ENCODE data around the gene ANP32E. TPM values are rescaled to one million over a fixed set of nuclear protein-coding genes. Genes with fewer than 3 reads are reported as not detected.

Gene ANP32E
- polyA plus RNA-seq, 3 donors, result 4.6 to 26.6 (median 20.4) TPM

DNA sequence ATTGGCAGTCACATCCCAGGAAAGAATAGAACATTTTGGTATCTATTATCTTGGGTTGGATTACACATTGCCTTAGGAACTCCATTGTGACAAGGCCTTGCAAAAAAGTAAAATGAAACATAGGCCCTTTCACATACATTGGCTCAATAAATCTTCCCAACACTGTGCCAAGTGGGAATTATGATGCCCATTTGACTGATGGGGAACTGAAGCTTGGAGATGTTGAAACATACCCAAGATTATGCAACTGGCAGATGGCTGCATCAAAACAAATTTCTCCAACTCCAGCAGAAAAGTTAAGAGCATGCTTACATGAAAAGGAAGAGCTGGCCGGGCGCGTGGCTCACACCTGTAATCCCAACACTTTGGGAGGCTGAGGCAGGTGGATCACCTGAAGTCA, 59.3 kb downstream of the ANP32E start:
- TF ChIP-seq, protein P1, sequence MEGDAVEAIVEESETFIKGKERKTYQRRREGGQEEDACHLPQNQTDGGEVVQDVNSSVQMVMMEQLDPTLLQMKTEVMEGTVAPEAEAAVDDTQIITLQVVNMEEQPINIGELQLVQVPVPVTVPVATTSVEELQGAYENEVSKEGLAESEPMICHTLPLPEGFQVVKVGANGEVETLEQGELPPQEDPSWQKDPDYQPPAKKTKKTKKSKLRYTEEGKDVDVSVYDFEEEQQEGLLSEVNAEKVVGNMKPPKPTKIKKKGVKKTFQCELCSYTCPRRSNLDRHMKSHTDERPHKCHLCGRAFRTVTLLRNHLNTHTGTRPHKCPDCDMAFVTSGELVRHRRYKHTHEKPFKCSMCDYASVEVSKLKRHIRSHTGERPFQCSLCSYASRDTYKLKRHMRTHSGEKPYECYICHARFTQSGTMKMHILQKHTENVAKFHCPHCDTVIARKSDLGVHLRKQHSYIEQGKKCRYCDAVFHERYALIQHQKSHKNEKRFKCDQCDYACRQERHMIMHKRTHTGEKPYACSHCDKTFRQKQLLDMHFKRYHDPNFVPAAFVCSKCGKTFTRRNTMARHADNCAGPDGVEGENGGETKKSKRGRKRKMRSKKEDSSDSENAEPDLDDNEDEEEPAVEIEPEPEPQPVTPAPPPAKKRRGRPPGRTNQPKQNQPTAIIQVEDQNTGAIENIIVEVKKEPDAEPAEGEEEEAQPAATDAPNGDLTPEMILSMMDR (IDR thresholded peaks at IDR 0.05), result no peak
- intact Hi-C loops (cut with micrococcal nuclease), result no loop called here
- peaks cover 0 to 6% (median 0%) of the 10 kb centered on the region in 3 donors for H3K27me3 Mint-ChIP-seq (ENCODE audit: low read depth in 3 of 3)
- no peaks in the 10 kb centered on the region for H4K20me1 ChIP-seq (ENCODE audit: insufficient read depth, low read length)
- peak overlapping the region; percentile 59 to 71 for H3K4me3 Mint-ChIP-seq
- no peaks in the 10 kb centered on the region for H3K36me3 ChIP-seq (replicated peaks in 1 of 2; ENCODE audit: control insufficient read depth in 1 of 2, insufficient read depth in 2 of 2, low read length in 2 of 2)
- H3K4me1 ChIP-seq (ENCODE audit: control insufficient read depth in 1 of 2, insufficient read depth in 2 of 2, low read length in 2 of 2), result peaks cover 62 to 76% of the 10 kb centered on the region in 2 donors
- peaks cover 0 to 2% (median 0%) of the 10 kb centered on the region in 7 donors for H3K9me3 Mint-ChIP-seq
- peaks cover 2% of the 10 kb centered on the region for H3K79me2 ChIP-seq (ENCODE audit: insufficient read depth, low read length)
- H3K27ac ChIP-seq (ENCODE audit: low read depth in 1 of 2, low read length in 2 of 2), result peak overlapping the region; percentile 55 to 75
- peak overlapping the region; percentile 84 to 98 (median 91) for H3K27ac Mint-ChIP-seq
- 0% methylated on average over 3 of the region's 3 CpGs for WGBS (ENCODE audit: insufficient coverage)
- H3K9me3 ChIP-seq (replicated peaks in 1 of 2; ENCODE audit: control insufficient read depth in 1 of 2, insufficient read depth in 1 of 2, low read length in 2 of 2), result no peaks in the 10 kb centered on the region
- peak overlapping the region; percentile 47 for H3K4me2 ChIP-seq (replicated peaks; ENCODE audit: extremely low read depth, low read length, poor library complexity, severe bottlenecking)
- no peaks in the 10 kb centered on the region for H3K27me3 ChIP-seq (ENCODE audit: control insufficient read depth in 2 of 2, insufficient read depth in 2 of 2, low read length in 2 of 2)
- H3K4me1 Mint-ChIP-seq, result peaks cover 73% of the 10 kb centered on the region
- H2AFZ ChIP-seq (ENCODE audit: insufficient read depth, low read depth, low read length, poor library complexity, severe bottlenecking), result no peak overlapping the region
- DNase-seq, result peak; percentile 42 to 79 (median 70)
- H3K4me3 ChIP-seq (replicated peaks in 1 of 3; ENCODE audit: low read depth in 2 of 3, low read length in 3 of 3), result peak overlapping the region in 1 of 3 experiments; percentile 40
- H3K36me3 Mint-ChIP-seq, result peaks cover 7 to 14% of the 10 kb centered on the region in 2 donors
- no peak overlapping the region for H3K9ac ChIP-seq (ENCODE audit: insufficient read depth, low read length, poor library complexity, severe bottlenecking)

DNA sequence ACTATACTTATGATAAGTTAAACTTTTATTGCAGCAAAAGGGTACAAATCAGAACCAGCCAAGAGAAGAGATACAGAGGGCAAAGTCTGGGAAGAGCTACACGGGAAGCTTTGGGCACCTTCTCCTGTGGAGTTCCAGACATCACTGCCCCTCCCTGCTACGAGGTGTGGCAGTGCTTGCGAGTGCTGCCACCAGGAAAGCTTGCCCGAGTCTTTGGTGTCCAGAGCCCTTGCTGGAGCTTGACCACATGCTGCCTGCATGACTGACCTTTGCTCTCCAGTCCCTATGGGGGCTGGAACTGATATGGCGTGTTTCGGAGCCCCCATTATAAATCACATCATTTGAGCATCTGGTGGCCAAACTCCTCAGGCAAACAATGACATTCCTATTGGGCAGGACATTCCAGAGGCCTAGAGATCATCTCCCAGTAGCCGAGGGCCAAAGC, 62.7 kb downstream of the ANP32E start:
- H3K9me3 Mint-ChIP-seq, result no peaks in the 10 kb centered on the region
- peaks cover 0 to 8% (median 0%) of the 10 kb centered on the region in 3 donors for H3K27me3 Mint-ChIP-seq (ENCODE audit: low read depth in 3 of 3)
- TF ChIP-seq, protein P1 (IDR thresholded peaks at IDR 0.05), result no peak
- Histone ChIP-seq H3K79me2 (ENCODE audit: insufficient read depth, low read length) (peaks cover 2% of the 10 kb centered on the region), H3K4me1 (ENCODE audit: control insufficient read depth in 1 of 2, insufficient read depth in 2 of 2, low read length in 2 of 2) (peaks cover 35 to 61% of the 10 kb centered on the region in 2 donors), H3K27me3 (ENCODE audit: control insufficient read depth in 2 of 2, insufficient read depth in 2 of 2, low read length in 2 of 2) (no peaks in the 10 kb centered on the region), H3K4me2 (replicated peaks; ENCODE audit: extremely low read depth, low read length, poor library complexity, severe bottlenecking) (no peak overlapping the region), H3K9ac (ENCODE audit: insufficient read depth, low read length, poor library complexity, severe bottlenecking) (no peak overlapping the region), H3K9me3 (replicated peaks in 1 of 2; ENCODE audit: control insufficient read depth in 1 of 2, insufficient read depth in 1 of 2, low read length in 2 of 2) (no peaks in the 10 kb centered on the region), H2AFZ (ENCODE audit: insufficient read depth, low read depth, low read length, poor library complexity, severe bottlenecking) (no peak overlapping the region), H4K20me1 (ENCODE audit: insufficient read depth, low read length) (no peaks in the 10 kb centered on the region), H3K4me3 (replicated peaks in 1 of 3; ENCODE audit: low read depth in 2 of 3, low read length in 3 of 3) (no peak overlapping the region), H3K36me3 (replicated peaks in 1 of 2; ENCODE audit: control insufficient read depth in 1 of 2, insufficient read depth in 2 of 2, low read length in 2 of 2) (no peaks in the 10 kb centered on the region), H3K27ac (ENCODE audit: low read depth in 1 of 2, low read length in 2 of 2) (no peak overlapping the region)
- intact Hi-C loops (cut with micrococcal nuclease), result no loop called here
- 100% methylated on average over 4 of the region's 7 CpGs for WGBS (ENCODE audit: insufficient coverage)
- no peak overlapping the region for H3K27ac Mint-ChIP-seq
- H3K4me1 Mint-ChIP-seq, result peaks cover 67% of the 10 kb centered on the region
- H3K36me3 Mint-ChIP-seq, result peaks cover 13 to 15% of the 10 kb centered on the region in 2 donors
- DNase-seq, result no peak
- H3K4me3 Mint-ChIP-seq, result no peak overlapping the region

Data from CD14-positive monocyte (primary cell).